ENCODE data around the gene OVOL2.

- TF ChIP-seq GATA2 (IDR thresholded peaks at IDR 0.05; ENCODE audit: low read depth, low read length) (no peak), GATA3 (IDR thresholded peaks at IDR 0.05; ENCODE audit: low read depth, low read length) (no peak)
Measured at GRCh38 chr20:18063676-18064075, 6.0 kb upstream of the OVOL2 start.
